Gastrocnemius medialis (tissue), 4 donors: ENCODE measurements around the gene DSCAML1. TPM values are rescaled to one million over a fixed set of nuclear protein-coding genes. Genes with fewer than 3 reads are reported as not detected.
"Not testable (repeated sequence)": the region's sequence is repeated elsewhere in the genome, so short reads cannot be mapped to it uniquely, and the experiment has no call there.

Source experiments
- ATAC-seq, 2 donors: fragments of 150-250 bp; one replicate each; pipeline ENCODE4 v1.9.1; 2016
- DNase-seq, 2 donors: peaks; one replicate each; pipeline ENCODE4 v3.0.0-alpha.2; 2019
- H3K27ac ChIP-seq, 4 donors: fragments of 200-600 bp; sonication (generic); 1 replicate in 1 of 4; 2 replicates in 3 of 4; pipeline ENCODE4 v1.5.1; 2016 to 2018; ENCODE audit warnings: mild to moderate bottlenecking in 2 of 4, moderate library complexity in 1 of 4
- H3K27me3 ChIP-seq, 3 donors: fragments of 200-600 bp; sonication (generic) in 2 of 3; 1 replicate in 1 of 3; 2 replicates in 2 of 3; pipeline versions ENCODE4 v1.5.1 to v1.6.0; 2016 to 2019; ENCODE audit warnings: mild to moderate bottlenecking in 1 of 3, moderate library complexity in 1 of 3
- H3K36me3 ChIP-seq, 2 donors: fragments of 200-600 bp; sonication (generic) in 1 of 2; one replicate each; pipeline ENCODE4 v1.5.1; 2017 to 2018
- H3K4me1 ChIP-seq, 2 donors: fragments of 200-600 bp; sonication (generic) in 1 of 2; one replicate each; pipeline ENCODE4 v1.5.1; 2016 to 2017; ENCODE audit warnings: mild to moderate bottlenecking in 2 of 2
- H3K4me3 ChIP-seq, 4 donors: fragments of 200-600 bp; sonication (generic) in 3 of 4; 1 replicate in 1 of 4; 2 replicates in 3 of 4; pipeline ENCODE4 v1.5.1; 2016 to 2019; ENCODE audit warnings: mild to moderate bottlenecking in 2 of 4
- H3K9me3 ChIP-seq, 3 donors: fragments of 200-600 bp; sonication (generic) in 2 of 3; 1 replicate in 1 of 3; 2 replicates in 2 of 3; pipeline ENCODE4 v1.5.1; 2016 to 2019
- POLR2A ChIP-seq, 2 donors: fragments of 450-650 bp; IDR thresholded peaks; one replicate each; pipeline ENCODE4 v1.6.1; 2017; ENCODE audit warnings: antibody characterized with exemption in 2 of 2, mild to moderate bottlenecking in 2 of 2, moderate library complexity in 2 of 2
- in situ Hi-C, 4 donors: fragments of 200-750 bp; cut with MboI; loops; one replicate each; pipeline versions ENCODE4 v1.15.0 to v1.8.0; 2017; ENCODE audit warnings: low sequenced_read_pairs in 4 of 4
- intact Hi-C: fragments of 100-400 bp; cut with DNase I; formaldehyde crosslinking; loops from one replicate; pipeline ENCODE4 v1.15.1; 2023; ENCODE audit warnings: low total_unique reads
- total RNA-seq, 4 donors: library from RNA; depleted of rRNA; stranded (reverse); fragments of >200 nt; gene quantifications; one replicate each; pipeline versions ENCODE4 v1.1.0 to v1.2.3, GENCODE V29; 2016
- TF ChIP-seq, protein P1 (sequence below), 5 experiments: fragments of 450-650 bp in 3 of 5; fragments of 200-600 bp in 2 of 5; sonication (generic) in 2 of 5; IDR thresholded peaks in 4 of 5; conservative IDR thresholded peaks in 1 of 5; 1 replicate in 4 of 5; 2 replicates in 1 of 5; pipeline ENCODE4 v1.5.1; 2016 to 2019; ENCODE audit warnings: antibody characterized with exemption in 5 of 5, mild to moderate bottlenecking in 3 of 5, moderate library complexity in 3 of 5

DSCAML1 gene
- total RNA-seq, 4 donors from 2014 or later = 0.05 to 0.15 (median 0.07) TPM

DNA sequence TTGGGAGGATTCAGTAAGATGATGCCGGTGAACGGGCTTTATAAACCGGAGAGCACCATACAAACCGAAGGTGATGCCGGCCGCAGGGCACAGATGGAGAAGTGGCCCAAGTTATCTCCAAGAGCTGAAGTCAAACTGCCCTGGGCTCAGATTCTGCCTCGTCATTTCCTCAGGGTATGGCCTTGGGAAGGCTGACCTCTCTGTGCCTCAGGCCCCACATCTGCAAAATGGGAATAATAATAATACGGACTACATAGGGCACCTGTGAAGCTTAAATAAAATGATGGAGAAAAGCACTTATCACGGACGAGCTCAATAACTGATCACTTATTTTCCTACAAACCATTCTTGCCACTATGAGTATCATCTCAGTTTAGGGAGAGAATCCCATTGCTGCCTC lies 29.9 kb downstream of the DSCAML1 start:
- ATAC-seq = no peak
- in situ Hi-C loops = no loop called here

DNA sequence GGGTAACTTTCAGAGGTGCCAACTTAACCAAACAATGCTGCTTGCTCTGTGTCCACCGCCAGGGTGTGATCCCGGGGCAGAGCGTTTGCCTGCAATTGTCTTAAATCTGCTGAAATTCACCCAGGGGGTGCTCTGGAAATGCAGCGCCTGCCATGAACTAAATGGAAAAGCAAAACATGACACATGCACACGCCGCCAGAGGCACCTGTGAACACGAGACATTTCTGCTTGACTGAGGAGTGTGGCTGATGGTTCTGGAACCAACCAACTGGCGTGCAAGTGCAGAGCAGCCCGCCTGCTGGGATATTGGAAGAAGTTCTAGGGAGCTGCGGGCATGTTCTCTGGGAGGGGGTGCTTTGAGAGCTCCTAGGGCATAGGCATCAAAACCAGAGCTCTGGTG lies 30.4 kb downstream of the DSCAML1 start:
- Histone ChIP-seq H3K4me3 (no peak overlapping the region), H3K9me3 (no peaks in the 10 kb centered on the region), H3K4me1 (no peaks in the 10 kb centered on the region), H3K27me3 (peaks cover 0 to 2% (median 0%) of the 10 kb centered on the region in 3 donors), H3K36me3 (no peaks in the 10 kb centered on the region), H3K27ac (no peak overlapping the region)
- no peak for ATAC-seq
- intact Hi-C loops (no loop called here), in situ Hi-C loops (no loop called here)
- no peak for DNase-seq
- TF ChIP-seq, protein P1, sequence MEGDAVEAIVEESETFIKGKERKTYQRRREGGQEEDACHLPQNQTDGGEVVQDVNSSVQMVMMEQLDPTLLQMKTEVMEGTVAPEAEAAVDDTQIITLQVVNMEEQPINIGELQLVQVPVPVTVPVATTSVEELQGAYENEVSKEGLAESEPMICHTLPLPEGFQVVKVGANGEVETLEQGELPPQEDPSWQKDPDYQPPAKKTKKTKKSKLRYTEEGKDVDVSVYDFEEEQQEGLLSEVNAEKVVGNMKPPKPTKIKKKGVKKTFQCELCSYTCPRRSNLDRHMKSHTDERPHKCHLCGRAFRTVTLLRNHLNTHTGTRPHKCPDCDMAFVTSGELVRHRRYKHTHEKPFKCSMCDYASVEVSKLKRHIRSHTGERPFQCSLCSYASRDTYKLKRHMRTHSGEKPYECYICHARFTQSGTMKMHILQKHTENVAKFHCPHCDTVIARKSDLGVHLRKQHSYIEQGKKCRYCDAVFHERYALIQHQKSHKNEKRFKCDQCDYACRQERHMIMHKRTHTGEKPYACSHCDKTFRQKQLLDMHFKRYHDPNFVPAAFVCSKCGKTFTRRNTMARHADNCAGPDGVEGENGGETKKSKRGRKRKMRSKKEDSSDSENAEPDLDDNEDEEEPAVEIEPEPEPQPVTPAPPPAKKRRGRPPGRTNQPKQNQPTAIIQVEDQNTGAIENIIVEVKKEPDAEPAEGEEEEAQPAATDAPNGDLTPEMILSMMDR (IDR thresholded peaks at IDR 0.05 in 4 of 5, conservative IDR thresholded peaks at IDR 0.05 in 1 of 5) = no peak
- TF ChIP-seq POLR2A (IDR thresholded peaks at IDR 0.05) = no peak

More for the DNA sequence above, 29.9 kb downstream of the DSCAML1 start:
- Histone ChIP-seq H3K9me3 (no peaks in the 10 kb centered on the region), H3K27ac (no peak overlapping the region), H3K36me3 (no peaks in the 10 kb centered on the region), H3K4me1 (no peaks in the 10 kb centered on the region), H3K4me3 (no peak overlapping the region), H3K27me3 (peaks cover 0 to 2% (median 0%) of the 10 kb centered on the region in 3 donors)
- TF ChIP-seq, protein P1 (IDR thresholded peaks at IDR 0.05 in 4 of 5, conservative IDR thresholded peaks at IDR 0.05 in 1 of 5) = no peak
- no peak for TF ChIP-seq POLR2A (IDR thresholded peaks at IDR 0.05)
- no peak for DNase-seq
- intact Hi-C loops = no loop called here

GRCh38 chr11:117766026-117766425 lies 31.0 kb downstream of the DSCAML1 start:
- DNase-seq = no peak
- Histone ChIP-seq H3K27ac (no peak overlapping the region), H3K36me3 (no peaks in the 10 kb centered on the region), H3K27me3 (peaks cover 0 to 2% (median 0%) of the 10 kb centered on the region in 3 donors), H3K9me3 (no peaks in the 10 kb centered on the region), H3K4me3 (no peak overlapping the region), H3K4me1 (no peaks in the 10 kb centered on the region)
- TF ChIP-seq POLR2A (IDR thresholded peaks at IDR 0.05) = no peak
- TF ChIP-seq, protein P1 (IDR thresholded peaks at IDR 0.05 in 4 of 5, conservative IDR thresholded peaks at IDR 0.05 in 1 of 5) = no peak
- in situ Hi-C loops = no loop called here
- intact Hi-C loops = no loop called here
- ATAC-seq = no peak

GRCh38 chr11:117765068-117765467 lies 31.9 kb downstream of the DSCAML1 start:
- no peaks in the 10 kb centered on the region for H3K36me3 ChIP-seq

DNA sequence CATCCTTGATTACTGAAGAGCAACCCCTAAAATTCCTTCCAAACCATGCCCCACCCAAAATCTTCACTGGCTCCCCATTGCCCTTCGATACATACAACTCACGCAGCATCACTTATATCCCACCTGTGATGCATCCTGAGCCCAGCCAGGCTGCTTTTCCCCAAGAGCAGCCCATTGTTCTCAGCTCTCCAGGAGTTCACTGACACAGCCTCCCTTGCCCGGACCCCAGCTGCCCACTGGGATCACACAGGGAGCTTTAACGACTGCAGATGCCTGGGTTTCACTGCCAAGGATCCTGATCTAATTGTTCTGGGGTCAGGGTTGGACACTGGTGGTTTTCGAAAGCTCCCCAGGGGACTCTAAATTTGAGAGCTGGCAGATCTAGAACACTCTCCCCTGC lies 33.6 kb downstream of the DSCAML1 start:
- intact Hi-C loops, H3K4me1 ChIP-seq, ATAC-seq, DNase-seq, in situ Hi-C loops, H3K27me3 ChIP-seq, H3K27ac ChIP-seq, H3K36me3 ChIP-seq, H3K4me3 ChIP-seq, H3K9me3 ChIP-seq: not testable (repeated sequence)

More at GRCh38 chr11:117765068-117765467, 31.9 kb downstream of the DSCAML1 start:
- H3K9me3 ChIP-seq = no peaks in the 10 kb centered on the region
- no peaks in the 10 kb centered on the region for H3K4me1 ChIP-seq
- no peak for TF ChIP-seq POLR2A (IDR thresholded peaks at IDR 0.05)
- TF ChIP-seq, protein P1 (IDR thresholded peaks at IDR 0.05 in 4 of 5, conservative IDR thresholded peaks at IDR 0.05 in 1 of 5) = no peak
- H3K27me3 ChIP-seq = peaks cover 0 to 2% (median 0%) of the 10 kb centered on the region in 3 donors
- intact Hi-C loops (no loop called here), in situ Hi-C loops (no loop called here)
- no peak overlapping the region for H3K4me3 ChIP-seq
- DNase-seq (no peak), ATAC-seq (no peak)
- H3K27ac ChIP-seq = no peak overlapping the region
